Vagina (tissue), 2 donors: ENCODE data around the gene ABCG4.

Source experiments
- CTCF ChIP-seq, 3 experiments: fragments of 450-650 bp in 2 of 3; fragments of 200-600 bp in 1 of 3; sonication (generic) in 1 of 3; IDR thresholded peaks; one replicate each; pipeline ENCODE4 v1.5.1; 2017 to 2019; ENCODE audit warnings: antibody characterized with exemption in 3 of 3, mild to moderate bottlenecking in 2 of 3, moderate library complexity in 2 of 3
- POLR2A ChIP-seq, 2 donors: fragments of 450-650 bp; IDR thresholded peaks; one replicate each; pipeline ENCODE4 v1.6.1; 2017; ENCODE audit warnings: antibody characterized with exemption in 2 of 2, mild to moderate bottlenecking in 2 of 2, moderate library complexity in 2 of 2

GRCh38 chr11:119147604-119148333 is 1.1 kb upstream of the ABCG4 start:
- TF ChIP-seq CTCF (IDR thresholded peaks at IDR 0.05) (no peak), POLR2A (IDR thresholded peaks at IDR 0.05) (no peak)
